ENCODE data around the gene SEC22A. TPM values are rescaled to one million over a fixed set of nuclear protein-coding genes. Genes with fewer than 3 reads are reported as not detected.

SEC22A gene
- total and polyA plus RNA-seq, 2 of the 13 experiments (the other 11 are each of a cell fraction or from before 2014, with no cell fraction given) = 14.1 to 17.3 TPM

GRCh38 chr3:123285066-123285465 lies 83.3 kb downstream of the SEC22A start (continued):
- TF ChIP-seq ZNF687 (CRISPR knock-in tag; IDR thresholded peaks at IDR 0.05) = no peak
- no peak for TF ChIP-seq ZNF333 (CRISPR knock-in tag; IDR thresholded peaks at IDR 0.05; ENCODE audit: borderline replicate concordance)
- TF ChIP-seq SOX5 (CRISPR knock-in tag; IDR thresholded peaks at IDR 0.05; ENCODE audit: borderline replicate concordance) = no peak
- TF ChIP-seq ELF3 (CRISPR knock-in tag; IDR thresholded peaks at IDR 0.05) = no peak
- TF ChIP-seq PRMT3 (CRISPR knock-in tag; IDR thresholded peaks at IDR 0.05; ENCODE audit: borderline replicate concordance, low read depth) = no peak
- no peak for TF ChIP-seq TEAD3 (CRISPR knock-in tag; optimal IDR thresholded peaks at IDR 0.05; ENCODE audit: borderline replicate concordance)
- no peak for TF ChIP-seq MXD4 (CRISPR knock-in tag; IDR thresholded peaks at IDR 0.05)
- no peak for TF ChIP-seq ZNF883 (CRISPR knock-in tag; IDR thresholded peaks at IDR 0.05; ENCODE audit: not compliant biosample characterization)

- no peaks in the 10 kb centered on the region for H3K4me1 ChIP-seq (ENCODE audit: insufficient read depth, low read length)
- no peak overlapping the region for H3K9ac ChIP-seq (ENCODE audit: insufficient read depth, low read depth, low read length)
- H3K9me3 ChIP-seq (ENCODE audit: low read length) = no peaks in the 10 kb centered on the region
- no peak for DNase-seq (ENCODE audit: low spot score)
- no peak for ATAC-seq
- no peaks in the 10 kb centered on the region for H3K36me3 ChIP-seq (replicated peaks in 1 of 2; ENCODE audit: control insufficient read depth in 1 of 2, insufficient read depth in 2 of 2, low read length in 2 of 2)
- no peak for FAIRE-seq
- H3K4me3 ChIP-seq (replicated peaks in 1 of 3; ENCODE audit: insufficient read depth in 1 of 3, low read depth in 2 of 3, low read length in 3 of 3) = no peak overlapping the region
- H3K27me3 ChIP-seq (ENCODE audit: control insufficient read depth in 1 of 2, insufficient read depth in 2 of 2, low read length in 2 of 2) = no peaks in the 10 kb centered on the region; a peak in 1 of 5 replicates
- no TSS peak for BruUV-seq (replicated peaks)
- no peaks in the 10 kb centered on the region for H3K79me2 ChIP-seq (ENCODE audit: insufficient read depth, low read length)
- WGBS (ENCODE audit: low lambda C conversion rate) = 0% methylated on average over 1 of the region's 4 CpGs
- in situ Hi-C loops (cut with HindIII; ENCODE audit: extremely low pct_ligation_motif_present, low pct_unique_long_range_greater_than_20kb) = no loop called here
- H4K20me1 ChIP-seq (ENCODE audit: insufficient read depth, low read length) = peaks cover 5% of the 10 kb centered on the region; the same call in 1 of the 2 replicates
- no peak overlapping the region for H3K4me2 ChIP-seq (ENCODE audit: low read depth, low read length)
- no peak overlapping the region for H2AFZ ChIP-seq (ENCODE audit: low read length)
- no peak overlapping the region for H3K27ac ChIP-seq (ENCODE audit: extremely low read length, insufficient read depth, low read length)
- CTCF ChIA-PET (ENCODE audit: low intra/inter-chr PET ratio, low total read pairs) = interaction anchor here (0.8 kb wide), 2 partner anchors 204 to 274 kb away, joined by 4 to 5 read pairs; no protein-coding TSS in a partner anchor
- intact Hi-C loops (cut with micrococcal nuclease; ENCODE audit: unreplicated experiment) = no loop called here
- POLR2A ChIA-PET = no interaction called here
- TF ChIP-seq ZNF101 (CRISPR knock-in tag; IDR thresholded peaks at IDR 0.05; ENCODE audit: borderline replicate concordance, low read depth) (no peak), ZNF335 (CRISPR knock-in tag; IDR thresholded peaks at IDR 0.05) (no peak), MAFG (CRISPR knock-in tag; IDR thresholded peaks at IDR 0.05) (no peak), ZBED4 (CRISPR knock-in tag; IDR thresholded peaks at IDR 0.05; ENCODE audit: borderline replicate concordance) (no peak), GATA4 (IDR thresholded peaks at IDR 0.05; ENCODE audit: borderline replicate concordance, low read depth) (no peak), ZNF513 (CRISPR knock-in tag; conservative IDR thresholded peaks at IDR 0.05) (no peak), TBX3 (IDR thresholded peaks at IDR 0.05; ENCODE audit: borderline replicate concordance) (no peak)
Observed at GRCh38 chr3:123285479-123285878, 83.7 kb downstream of the SEC22A start.
